Measurements from ENCODE around the gene CAP2. TPM values are rescaled to one million over a fixed set of nuclear protein-coding genes. Genes with fewer than 3 reads are reported as not detected.

The CAP2 gene
- total and polyA plus RNA-seq, 8 donors = 0.61 to 78.8 (median 4.2) TPM

GRCh38 chr6:17485946-17486345, 92.6 kb downstream of the CAP2 start:
- no peak overlapping the region for H3K4me3 ChIP-seq

GRCh38 chr6:17486680-17487079, 93.3 kb downstream of the CAP2 start:
- intact Hi-C loops (cut with DNase I; ENCODE audit: low total_unique reads) = no loop called here
- TF ChIP-seq POLR2AphosphoS5 (IDR thresholded peaks at IDR 0.05) (no peak), CTCF (IDR thresholded peaks at IDR 0.05) (no peak), POLR2A (IDR thresholded peaks at IDR 0.05) (no peak), EP300 (IDR thresholded peaks at IDR 0.05) (no peak)
- 78 to 96% (median 94%) methylated on average over 4 of the region's 4 CpGs for WGBS, 5 donors

More at GRCh38 chr6:17485946-17486345, 92.6 kb downstream of the CAP2 start:
- peaks cover 0 to 9% (median 2%) of the 10 kb centered on the region in 4 donors for H3K4me1 ChIP-seq
- no peaks in the 10 kb centered on the region for H3K9me3 ChIP-seq
- WGBS, 5 donors = 77 to 93% (median 87%) methylated on average over 2 of the region's 2 CpGs
- no peak for TF ChIP-seq CTCF (IDR thresholded peaks at IDR 0.05)
- TF ChIP-seq POLR2A (IDR thresholded peaks at IDR 0.05) = no peak
- no peak for TF ChIP-seq EP300 (IDR thresholded peaks at IDR 0.05)
- TF ChIP-seq POLR2AphosphoS5 (IDR thresholded peaks at IDR 0.05) = no peak
- no peak for DNase-seq
- no peaks in the 10 kb centered on the region for H3K27me3 ChIP-seq
- H3K36me3 ChIP-seq = no peaks in the 10 kb centered on the region
- intact Hi-C loops (cut with DNase I; ENCODE audit: low total_unique reads) = no loop called here
- H3K27ac ChIP-seq = no peak overlapping the region

GRCh38 chr6:17490724-17491123, 97.3 kb downstream of the CAP2 start:
- WGBS, 5 donors = 51 to 72% (median 66%) methylated on average over 4 of the region's 4 CpGs

More at GRCh38 chr6:17486680-17487079, 93.3 kb downstream of the CAP2 start:
- Histone ChIP-seq H3K36me3 (no peaks in the 10 kb centered on the region), H3K4me3 (no peak overlapping the region), H3K27ac (no peak overlapping the region), H3K4me1 (peaks cover 0 to 13% (median 5%) of the 10 kb centered on the region in 4 donors), H3K9me3 (no peaks in the 10 kb centered on the region), H3K27me3 (no peaks in the 10 kb centered on the region)
- no peak for DNase-seq

GRCh38 chr6:17491416-17492142, 98.2 kb downstream of the CAP2 start:
- no peak for DNase-seq
- no peaks in the 10 kb centered on the region for H3K27me3 ChIP-seq
- no peak for TF ChIP-seq POLR2AphosphoS5 (IDR thresholded peaks at IDR 0.05)
- TF ChIP-seq CTCF (IDR thresholded peaks at IDR 0.05) = no peak
- TF ChIP-seq EP300 (IDR thresholded peaks at IDR 0.05) = peak; percentile 29
- TF ChIP-seq POLR2A (IDR thresholded peaks at IDR 0.05) = no peak
- H3K9me3 ChIP-seq = no peaks in the 10 kb centered on the region
- H3K27ac ChIP-seq = peak overlapping the region in 3 of 5 donors; percentile 5 to 64 (median 6)
- H3K36me3 ChIP-seq = no peaks in the 10 kb centered on the region
- intact Hi-C loops (cut with DNase I; ENCODE audit: low total_unique reads) = no loop called here
- WGBS, 5 donors = 49 to 63% (median 58%) methylated on average over 10 of the region's 10 CpGs
- H3K4me3 ChIP-seq = no peak overlapping the region
- peaks cover 0 to 36% (median 8%) of the 10 kb centered on the region in 4 donors for H3K4me1 ChIP-seq

More at GRCh38 chr6:17490724-17491123, 97.3 kb downstream of the CAP2 start:
- Histone ChIP-seq H3K4me1 (peaks cover 0 to 31% (median 8%) of the 10 kb centered on the region in 4 donors), H3K27ac (peak overlapping the region in 2 of 5 donors; percentile 10 to 64), H3K4me3 (no peak overlapping the region), H3K36me3 (no peaks in the 10 kb centered on the region), H3K27me3 (no peaks in the 10 kb centered on the region), H3K9me3 (no peaks in the 10 kb centered on the region)
- intact Hi-C loops (cut with DNase I; ENCODE audit: low total_unique reads) = no loop called here
- TF ChIP-seq POLR2A (IDR thresholded peaks at IDR 0.05) (no peak), POLR2AphosphoS5 (IDR thresholded peaks at IDR 0.05) (no peak), EP300 (IDR thresholded peaks at IDR 0.05) (no peak), CTCF (IDR thresholded peaks at IDR 0.05) (no peak)
- no peak for DNase-seq
